ENCODE measurements around the gene SPEF2. TPM values are rescaled to one million over a fixed set of nuclear protein-coding genes. Genes with fewer than 3 reads are reported as not detected.
A peak's percentile ranks its signal among the peaks of the same experiment; 100 is the strongest.

SPEF2 gene
- total RNA-seq, 1 donor from 2014 or later, result 3.4 TPM

DNA sequence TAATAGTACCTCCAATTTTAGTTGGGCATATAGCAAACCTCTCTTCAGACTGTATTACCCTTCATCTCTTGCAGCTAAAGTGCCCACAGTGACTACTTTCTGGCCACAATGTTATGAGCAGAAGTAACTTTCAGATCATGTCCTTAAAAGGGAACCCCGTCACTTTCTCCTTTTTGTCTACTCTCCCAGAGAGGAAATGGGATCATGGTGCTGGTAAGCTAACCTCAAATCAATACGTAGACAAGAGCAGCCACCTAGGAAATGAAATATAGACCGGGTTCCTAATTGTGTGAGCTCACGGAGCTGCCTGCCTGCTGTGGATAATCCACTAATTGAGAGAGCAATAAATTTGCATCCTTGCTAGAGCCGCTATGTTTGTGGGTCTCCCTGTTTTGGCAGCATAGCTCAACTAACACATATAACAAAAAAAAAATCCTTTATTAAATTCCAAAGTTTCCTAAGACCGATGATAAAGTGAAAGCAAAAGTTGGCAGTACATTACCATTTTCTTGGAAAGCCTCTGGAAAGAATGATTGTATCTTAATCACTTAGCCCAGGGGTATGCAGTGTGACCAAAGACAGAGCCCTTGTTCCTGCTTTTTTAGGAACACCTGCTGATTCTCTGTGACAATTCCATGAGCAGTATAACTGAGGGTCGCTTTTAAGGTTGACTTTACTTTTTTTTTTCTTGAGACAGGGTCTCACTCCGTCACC, 233.5 kb downstream of the SPEF2 start:
- peaks cover 2% of the 10 kb centered on the region for H3K4me1 Mint-ChIP-seq (ENCODE audit: low read depth, unreplicated experiment)
- Histone ChIP-seq H3K27ac (ENCODE audit: low read depth, low read length) (no peak overlapping the region), H3K9ac (ENCODE audit: low read length) (no peak overlapping the region), H3K9me3 (ENCODE audit: insufficient read depth, low read depth, low read length) (no peaks in the 10 kb centered on the region), H2AFZ (ENCODE audit: low read depth, low read length) (peak overlapping the region; percentile 15), H3K79me2 (ENCODE audit: insufficient read depth, low read length) (no peaks in the 10 kb centered on the region), H3K27me3 (ENCODE audit: insufficient read depth, low read length) (no peaks in the 10 kb centered on the region), H4K20me1 (ENCODE audit: insufficient read depth, low read length) (no peaks in the 10 kb centered on the region), H3K4me2 (ENCODE audit: low read length) (peak overlapping the region; percentile 37), H3K4me1 (ENCODE audit: insufficient read depth, low read length) (no peaks in the 10 kb centered on the region), H3K4me3 (ENCODE audit: insufficient read depth, low read depth, low read length) (no peak overlapping the region), H3K36me3 (ENCODE audit: insufficient read depth, low read length) (no peaks in the 10 kb centered on the region)
- peak; percentile 27 for DNase-seq (ENCODE audit: low read depth)
- no peak overlapping the region for H3K27ac Mint-ChIP-seq (ENCODE audit: unreplicated experiment)
- H3K9me3 Mint-ChIP-seq (ENCODE audit: unreplicated experiment), result peaks cover 8% of the 10 kb centered on the region
- H3K27me3 Mint-ChIP-seq (ENCODE audit: low read depth, unreplicated experiment), result no peaks in the 10 kb centered on the region
- TF ChIP-seq EZH2 (IDR thresholded peaks at IDR 0.05; ENCODE audit: insufficient read depth, low read length), result no peak
- TF ChIP-seq, protein P1, sequence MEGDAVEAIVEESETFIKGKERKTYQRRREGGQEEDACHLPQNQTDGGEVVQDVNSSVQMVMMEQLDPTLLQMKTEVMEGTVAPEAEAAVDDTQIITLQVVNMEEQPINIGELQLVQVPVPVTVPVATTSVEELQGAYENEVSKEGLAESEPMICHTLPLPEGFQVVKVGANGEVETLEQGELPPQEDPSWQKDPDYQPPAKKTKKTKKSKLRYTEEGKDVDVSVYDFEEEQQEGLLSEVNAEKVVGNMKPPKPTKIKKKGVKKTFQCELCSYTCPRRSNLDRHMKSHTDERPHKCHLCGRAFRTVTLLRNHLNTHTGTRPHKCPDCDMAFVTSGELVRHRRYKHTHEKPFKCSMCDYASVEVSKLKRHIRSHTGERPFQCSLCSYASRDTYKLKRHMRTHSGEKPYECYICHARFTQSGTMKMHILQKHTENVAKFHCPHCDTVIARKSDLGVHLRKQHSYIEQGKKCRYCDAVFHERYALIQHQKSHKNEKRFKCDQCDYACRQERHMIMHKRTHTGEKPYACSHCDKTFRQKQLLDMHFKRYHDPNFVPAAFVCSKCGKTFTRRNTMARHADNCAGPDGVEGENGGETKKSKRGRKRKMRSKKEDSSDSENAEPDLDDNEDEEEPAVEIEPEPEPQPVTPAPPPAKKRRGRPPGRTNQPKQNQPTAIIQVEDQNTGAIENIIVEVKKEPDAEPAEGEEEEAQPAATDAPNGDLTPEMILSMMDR (IDR thresholded peaks at IDR 0.05; ENCODE audit: insufficient read depth, low read depth, low read length), result no peak
- H3K4me3 Mint-ChIP-seq (ENCODE audit: unreplicated experiment), result no peak overlapping the region
- H3K36me3 Mint-ChIP-seq (ENCODE audit: low read depth, unreplicated experiment), result no peaks in the 10 kb centered on the region
- FAIRE-seq, result no peak

DNA sequence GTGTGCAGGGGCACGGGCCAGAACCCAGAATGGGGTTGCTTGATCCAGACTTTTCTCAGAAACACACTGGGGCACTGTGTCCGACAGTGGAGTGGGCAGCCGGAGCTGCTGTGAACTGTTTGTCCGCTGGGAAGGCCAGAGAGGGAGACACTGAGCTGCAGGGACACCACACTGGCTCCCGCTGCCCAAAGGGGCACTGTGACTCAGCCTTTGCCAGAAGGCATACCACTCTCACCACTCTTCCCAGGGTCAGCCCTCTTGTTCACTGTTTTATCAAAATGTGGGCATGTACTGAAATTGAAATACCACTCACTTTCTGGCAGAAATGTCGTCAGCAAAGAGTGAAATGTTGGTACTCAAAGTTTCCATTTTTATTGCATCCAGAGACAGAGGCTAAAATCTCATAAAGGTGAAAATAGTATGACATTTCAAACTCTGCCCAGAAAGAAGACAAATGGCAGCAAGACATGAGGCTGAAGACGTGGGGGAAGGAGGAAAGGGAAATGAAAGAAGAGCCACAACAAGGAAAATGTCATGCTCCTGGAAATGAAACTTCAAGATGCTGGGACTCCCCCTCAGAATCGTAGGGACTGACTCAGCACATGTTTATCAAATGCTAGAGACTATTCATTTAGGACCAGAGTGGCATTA, 234.5 kb downstream of the SPEF2 start:
- H3K9me3 Mint-ChIP-seq (ENCODE audit: unreplicated experiment), result peaks cover 2% of the 10 kb centered on the region
- H3K36me3 ChIP-seq (ENCODE audit: insufficient read depth, low read length), result no peaks in the 10 kb centered on the region
- no peak overlapping the region for H2AFZ ChIP-seq (ENCODE audit: low read depth, low read length)
- no peak overlapping the region for H3K27ac ChIP-seq (ENCODE audit: low read depth, low read length)
- no peaks in the 10 kb centered on the region for H3K27me3 Mint-ChIP-seq (ENCODE audit: low read depth, unreplicated experiment)
- H3K4me2 ChIP-seq (ENCODE audit: low read length), result no peak overlapping the region
- H3K4me3 ChIP-seq (ENCODE audit: insufficient read depth, low read depth, low read length), result no peak overlapping the region
- no peaks in the 10 kb centered on the region for H3K27me3 ChIP-seq (ENCODE audit: insufficient read depth, low read length)
- H3K36me3 Mint-ChIP-seq (ENCODE audit: low read depth, unreplicated experiment), result no peaks in the 10 kb centered on the region
- no peak for TF ChIP-seq EZH2 (IDR thresholded peaks at IDR 0.05; ENCODE audit: insufficient read depth, low read length)
- TF ChIP-seq, protein P1 (IDR thresholded peaks at IDR 0.05; ENCODE audit: insufficient read depth, low read depth, low read length), result no peak
- H4K20me1 ChIP-seq (ENCODE audit: insufficient read depth, low read length), result no peaks in the 10 kb centered on the region
- peaks cover 9% of the 10 kb centered on the region for H3K4me1 Mint-ChIP-seq (ENCODE audit: low read depth, unreplicated experiment)
- no peak for FAIRE-seq
- H3K9ac ChIP-seq (ENCODE audit: low read length), result no peak overlapping the region
- peaks cover 9% of the 10 kb centered on the region for H3K4me1 ChIP-seq (ENCODE audit: insufficient read depth, low read length)
- no peak for DNase-seq (ENCODE audit: low read depth)
- H3K27ac Mint-ChIP-seq (ENCODE audit: unreplicated experiment), result no peak overlapping the region
- H3K4me3 Mint-ChIP-seq (ENCODE audit: unreplicated experiment), result no peak overlapping the region
- no peaks in the 10 kb centered on the region for H3K79me2 ChIP-seq (ENCODE audit: insufficient read depth, low read length)
- H3K9me3 ChIP-seq (ENCODE audit: insufficient read depth, low read depth, low read length), result no peaks in the 10 kb centered on the region

DNA sequence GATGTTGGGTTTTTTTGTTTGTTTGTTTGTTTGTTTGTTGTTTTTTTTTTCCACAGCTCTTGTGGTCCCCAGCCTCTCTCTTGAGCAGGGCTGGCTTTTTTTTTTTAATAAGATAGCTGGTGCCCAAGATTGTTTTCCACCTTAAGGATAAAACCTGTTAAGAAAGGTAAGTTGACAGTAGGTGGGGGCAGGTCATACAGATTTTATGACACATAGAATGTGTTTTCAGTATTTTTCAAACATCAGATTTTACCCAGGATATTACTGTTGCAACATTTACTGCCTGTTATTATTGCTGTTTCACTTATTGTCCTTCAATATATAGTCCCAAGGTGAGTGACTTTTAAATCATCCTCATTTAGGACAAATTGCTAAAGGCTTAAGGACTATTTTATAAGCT, 235.1 kb downstream of the SPEF2 start:
- no peak overlapping the region for H3K9ac ChIP-seq (ENCODE audit: low read length)
- H3K4me3 ChIP-seq (ENCODE audit: insufficient read depth, low read depth, low read length), result no peak overlapping the region
- H3K4me1 ChIP-seq (ENCODE audit: insufficient read depth, low read length), result peaks cover 14% of the 10 kb centered on the region
- FAIRE-seq, result no peak
- H3K27me3 Mint-ChIP-seq (ENCODE audit: low read depth, unreplicated experiment), result no peaks in the 10 kb centered on the region
- H3K27ac Mint-ChIP-seq (ENCODE audit: unreplicated experiment), result no peak overlapping the region
- H3K36me3 Mint-ChIP-seq (ENCODE audit: low read depth, unreplicated experiment), result no peaks in the 10 kb centered on the region
- peaks cover under 1% of the 10 kb centered on the region for H3K9me3 Mint-ChIP-seq (ENCODE audit: unreplicated experiment)
- no peaks in the 10 kb centered on the region for H3K36me3 ChIP-seq (ENCODE audit: insufficient read depth, low read length)
- H3K27me3 ChIP-seq (ENCODE audit: insufficient read depth, low read length), result no peaks in the 10 kb centered on the region
- no peak overlapping the region for H3K4me2 ChIP-seq (ENCODE audit: low read length)
- H3K9me3 ChIP-seq (ENCODE audit: insufficient read depth, low read depth, low read length), result no peaks in the 10 kb centered on the region
- peaks cover 12% of the 10 kb centered on the region for H3K4me1 Mint-ChIP-seq (ENCODE audit: low read depth, unreplicated experiment)
- TF ChIP-seq, protein P1 (IDR thresholded peaks at IDR 0.05; ENCODE audit: insufficient read depth, low read depth, low read length), result no peak
- TF ChIP-seq EZH2 (IDR thresholded peaks at IDR 0.05; ENCODE audit: insufficient read depth, low read length), result no peak
- H3K27ac ChIP-seq (ENCODE audit: low read depth, low read length), result no peak overlapping the region
- no peaks in the 10 kb centered on the region for H4K20me1 ChIP-seq (ENCODE audit: insufficient read depth, low read length)
- no peaks in the 10 kb centered on the region for H3K79me2 ChIP-seq (ENCODE audit: insufficient read depth, low read length)
- no peak overlapping the region for H2AFZ ChIP-seq (ENCODE audit: low read depth, low read length)
- no peak overlapping the region for H3K4me3 Mint-ChIP-seq (ENCODE audit: unreplicated experiment)
- DNase-seq (ENCODE audit: low read depth), result no peak

Measured in astrocyte (in vitro differentiated cells and primary cell).